Loucy (cell line): ENCODE data around the gene SCNN1B.

Source experiments
- CTCF ChIP-seq: fragments of 200-600 bp; sonication (generic); conservative IDR thresholded peaks from 2 replicates; pipeline ENCODE4 v1.5.1; 2014; ENCODE audit warnings: mild to moderate bottlenecking, antibody characterized with exemption, low read length
- EZH2phosphoT487 ChIP-seq: fragments of 200-600 bp; IDR thresholded peaks from 2 replicates; pipeline ENCODE4 v1.6.1; 2018; ENCODE audit warnings: antibody characterized with exemption, mild to moderate bottlenecking, moderate library complexity, borderline replicate concordance

GRCh38 chr16:23330583-23331249 is 28.6 kb downstream of the SCNN1B start:
- no peak for TF ChIP-seq CTCF
- TF ChIP-seq EZH2phosphoT487, result no peak
